GM18873 (cell line): ENCODE data around the gene AWAT2.

Experiments
- ATAC-seq: cut with Tn5 transposase; IDR thresholded peaks from one replicate; pipeline ENCODE4 v1.9.1; 2021; ENCODE audit warnings: mild to moderate bottlenecking, moderate library complexity, moderate number of reproducible peaks; ENCODE audit not compliant: unreplicated experiment, low FRiP score

AWAT2 gene

GRCh38 chrX:70042399-70043371, 7.1 kb downstream of the AWAT2 start:
- no peak for ATAC-seq

- ATAC-seq, result no peak
Measured at GRCh38 chrX:70041993-70042392, 7.7 kb downstream of the AWAT2 start.

- no peak for ATAC-seq
Measured at GRCh38 chrX:70039758-70040157, 10.0 kb downstream of the AWAT2 start.

- no peak for ATAC-seq
Measured at GRCh38 chrX:70038951-70039350, 10.8 kb downstream of the AWAT2 start.

GRCh38 chrX:70038515-70038914, 11.2 kb downstream of the AWAT2 start:
- ATAC-seq, result no peak

- ATAC-seq, result no peak
Measured at GRCh38 chrX:70034646-70035045, 15.1 kb downstream of the AWAT2 start.

- ATAC-seq, result peak; percentile 51
Measured at GRCh38 chrX:70033348-70034051, 16.2 kb downstream of the AWAT2 start.

- no peak for ATAC-seq
Measured at GRCh38 chrX:70032792-70033191, 16.9 kb downstream of the AWAT2 start.

- ATAC-seq, result no peak
Measured at GRCh38 chrX:70030301-70030767, 19.4 kb downstream of the AWAT2 start.

- ATAC-seq, result no peak
Measured at GRCh38 chrX:70029863-70030262, 19.9 kb downstream of the AWAT2 start.

- no peak for ATAC-seq
Measured at GRCh38 chrX:70026851-70027200, 22.9 kb downstream of the AWAT2 start.

GRCh38 chrX:70026112-70026850, 23.5 kb downstream of the AWAT2 start:
- ATAC-seq, result no peak

GRCh38 chrX:70025464-70025863, 24.3 kb downstream of the AWAT2 start:
- no peak for ATAC-seq

- no peak for ATAC-seq
Measured at GRCh38 chrX:70022616-70023015, 27.1 kb downstream of the AWAT2 start.

GRCh38 chrX:70016513-70016912, 33.2 kb downstream of the AWAT2 start:
- no peak for ATAC-seq

GRCh38 chrX:70013466-70014381, 36.0 kb downstream of the AWAT2 start:
- ATAC-seq, result no peak

- ATAC-seq, result no peak
Measured at GRCh38 chrX:70012756-70013155, 37.0 kb downstream of the AWAT2 start.

- ATAC-seq, result no peak
Measured at GRCh38 chrX:70009970-70010369, 39.8 kb downstream of the AWAT2 start.

GRCh38 chrX:70009049-70009448, 40.7 kb downstream of the AWAT2 start:
- ATAC-seq, result no peak

- ATAC-seq, result no peak
Measured at GRCh38 chrX:70007946-70008345, 41.8 kb downstream of the AWAT2 start.
